HUES64 (cell line): Measurements from ENCODE around the gene RYR3.
A peak's percentile ranks its signal among the peaks of the same experiment; 100 is the strongest.

Experiments used
- H3K27ac ChIP-seq: 2 replicates; pipeline ENCODE4 v1.7.0; 2013; ENCODE audit warnings: low read depth, low read length, inconsistent platforms
- H3K27me3 ChIP-seq: 2 replicates; pipeline ENCODE4 v1.6.1; 2013; ENCODE audit warnings: mild to moderate bottlenecking, low read length; ENCODE audit not compliant: insufficient read depth
- H3K36me3 ChIP-seq: 2 replicates; pipeline ENCODE4 v1.6.1; 2013; ENCODE audit warnings: mild to moderate bottlenecking, low read length; ENCODE audit not compliant: insufficient read depth
- H3K4me1 ChIP-seq: 2 replicates; pipeline ENCODE4 v1.6.1; 2013; ENCODE audit warnings: mild to moderate bottlenecking, low read length, moderate library complexity; ENCODE audit not compliant: insufficient read depth
- H3K4me3 ChIP-seq: 2 replicates; pipeline ENCODE4 v1.5.1; 2013; ENCODE audit warnings: mild to moderate bottlenecking, low read length, moderate library complexity
- H3K9ac ChIP-seq: 2 replicates; pipeline ENCODE4 v1.6.1; 2013; ENCODE audit warnings: mild to moderate bottlenecking, low read depth, low read length
- H3K9me3 ChIP-seq: 2 replicates; pipeline ENCODE4 v1.6.1; 2013; ENCODE audit warnings: low read depth, low read length; ENCODE audit not compliant: insufficient read depth
- WGBS: fragments of 150-250, 120-280 bp; methylation state at CpG from one replicate; pipeline ENCODE4 v1.1.7; 2013; ENCODE audit warnings: missing lambda C conversion rate; 5-methylcytosine and 5-hydroxymethylcytosine counted together

RYR3 gene

DNA sequence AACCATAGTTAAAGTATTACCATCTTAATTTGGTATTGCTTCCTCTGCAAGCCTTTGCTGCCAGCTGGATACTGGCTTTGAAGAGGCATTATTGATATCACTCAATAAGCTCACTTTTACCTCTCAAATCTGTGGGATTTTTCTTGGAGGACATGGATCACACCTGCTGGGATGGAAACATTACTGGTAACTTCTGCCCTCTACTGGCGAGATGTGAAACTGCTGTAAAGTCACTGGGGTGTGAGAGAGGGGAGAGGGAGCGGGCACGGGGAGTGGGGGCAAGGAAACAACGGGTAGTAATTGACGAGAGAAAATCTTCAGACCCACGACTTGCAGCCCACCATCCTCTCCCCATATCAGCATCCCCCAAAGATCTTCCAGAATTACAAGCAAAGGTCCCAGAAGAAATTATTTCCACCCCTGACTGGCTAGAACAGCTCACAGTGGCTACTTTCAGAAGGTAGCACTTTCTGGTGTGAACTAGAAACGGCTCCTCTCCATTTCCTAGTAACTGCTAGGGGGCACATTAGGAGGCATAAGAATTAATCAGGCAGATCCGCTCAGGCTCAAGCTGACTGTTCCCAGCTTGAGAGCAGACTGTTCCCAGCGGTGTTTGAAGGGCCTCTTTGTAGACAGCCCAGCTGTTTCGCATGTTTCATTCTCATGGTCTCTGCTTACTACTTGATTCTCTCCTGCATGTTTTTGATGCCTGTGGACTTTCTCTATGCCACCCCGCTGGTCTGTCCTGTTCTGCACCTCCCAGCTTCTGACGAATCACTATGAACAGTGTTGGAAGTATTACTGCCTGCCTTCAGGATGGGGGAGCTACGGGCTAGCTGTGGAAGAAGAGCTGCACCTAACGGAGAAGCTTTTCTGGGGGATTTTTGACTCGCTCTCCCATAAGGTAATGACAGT, 427.2 kb downstream of the RYR3 start:
- H3K4me1 ChIP-seq, result peaks cover 3% of the 10 kb centered on the region; the same call in 1 of the 2 replicates
- no peak overlapping the region for H3K27ac ChIP-seq
- no peaks in the 10 kb centered on the region for H3K9me3 ChIP-seq
- no peaks in the 10 kb centered on the region for H3K36me3 ChIP-seq
- 26% methylated on average over 15 of the region's 15 CpGs for WGBS
- no peaks in the 10 kb centered on the region for H3K27me3 ChIP-seq
- peak overlapping the region; percentile 48 for H3K4me3 ChIP-seq
- no peak overlapping the region for H3K9ac ChIP-seq

- H3K9ac ChIP-seq, result no peak overlapping the region; the same call in 1 of the 2 replicates
- 93% methylated on average over 6 of the region's 6 CpGs for WGBS
- H3K4me1 ChIP-seq, result peaks cover 3% of the 10 kb centered on the region; the same call in 1 of the 2 replicates
- no peaks in the 10 kb centered on the region for H3K36me3 ChIP-seq
- no peaks in the 10 kb centered on the region for H3K27me3 ChIP-seq
- no peak overlapping the region for H3K4me3 ChIP-seq
- no peaks in the 10 kb centered on the region for H3K9me3 ChIP-seq
- no peak overlapping the region for H3K27ac ChIP-seq
Measured at GRCh38 chr15:33738941-33739664, 428.3 kb downstream of the RYR3 start.

GRCh38 chr15:33742306-33742705, 431.5 kb downstream of the RYR3 start:
- Histone ChIP-seq H3K9me3 (no peaks in the 10 kb centered on the region), H3K4me3 (no peak overlapping the region), H3K27me3 (no peaks in the 10 kb centered on the region), H3K9ac (no peak overlapping the region), H3K4me1 (peaks cover 3% of the 10 kb centered on the region; the same call in 1 of the 2 replicates), H3K36me3 (no peaks in the 10 kb centered on the region), H3K27ac (no peak overlapping the region)
- WGBS, result 96% methylated on average over 3 of the region's 3 CpGs

DNA sequence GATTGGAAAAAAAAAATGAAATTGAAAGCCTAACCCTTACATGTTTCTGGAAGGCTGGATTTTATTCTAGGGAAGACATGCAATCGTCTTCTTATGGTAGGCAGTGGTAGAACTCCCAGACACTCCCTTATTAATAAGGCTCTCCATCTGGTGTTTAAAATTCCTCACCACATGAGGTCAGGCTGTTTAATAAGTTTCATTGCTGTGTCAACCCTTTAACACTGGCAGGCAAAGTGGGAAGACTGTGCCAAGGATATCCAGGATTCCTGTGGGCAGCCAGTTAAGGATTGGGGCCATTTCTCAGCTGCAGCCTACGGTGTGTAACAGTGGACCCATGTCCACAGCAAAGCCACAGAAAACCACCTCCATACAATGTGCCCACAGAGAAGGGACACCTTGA, 432.0 kb downstream of the RYR3 start:
- 79% methylated on average over 1 of the region's 2 CpGs for WGBS
- no peak overlapping the region for H3K9ac ChIP-seq
- H3K9me3 ChIP-seq, result no peaks in the 10 kb centered on the region
- H3K27me3 ChIP-seq, result no peaks in the 10 kb centered on the region
- peaks cover 3% of the 10 kb centered on the region; the same call in 1 of the 2 replicates for H3K4me1 ChIP-seq
- no peak overlapping the region for H3K4me3 ChIP-seq
- no peaks in the 10 kb centered on the region for H3K36me3 ChIP-seq
- no peak overlapping the region for H3K27ac ChIP-seq

DNA sequence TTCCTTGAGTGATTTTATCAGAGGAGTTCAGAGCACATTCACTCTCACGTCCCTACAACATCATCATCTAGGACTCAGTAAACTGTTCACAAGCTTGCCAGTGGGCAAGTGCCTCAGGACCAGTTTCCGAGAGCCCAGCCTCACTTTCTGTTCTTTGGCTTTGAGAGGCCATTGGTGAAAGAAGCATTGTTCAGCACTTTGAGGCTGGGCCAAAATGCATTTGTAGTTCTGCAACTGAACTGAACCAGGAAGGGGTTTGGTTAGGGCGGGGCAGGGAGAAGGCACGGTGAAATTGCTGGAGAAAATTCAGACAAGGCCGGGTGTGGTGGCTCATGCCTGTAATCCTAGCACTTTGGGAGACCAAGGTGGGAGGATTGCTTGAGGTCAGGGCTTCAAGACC, 435.4 kb downstream of the RYR3 start:
- Histone ChIP-seq H3K4me3 (no peak overlapping the region), H3K9me3 (no peaks in the 10 kb centered on the region), H3K4me1 (no peaks in the 10 kb centered on the region), H3K27me3 (no peaks in the 10 kb centered on the region), H3K9ac (no peak overlapping the region), H3K36me3 (no peaks in the 10 kb centered on the region), H3K27ac (no peak overlapping the region)
- WGBS, result 92% methylated on average over 5 of the region's 5 CpGs

GRCh38 chr15:33753012-33753411, 442.2 kb downstream of the RYR3 start:
- no peak overlapping the region for H3K27ac ChIP-seq
- no peaks in the 10 kb centered on the region for H3K36me3 ChIP-seq

GRCh38 chr15:33754242-33754641, 443.5 kb downstream of the RYR3 start:
- Histone ChIP-seq H3K4me3 (no peak overlapping the region), H3K9me3 (no peaks in the 10 kb centered on the region), H3K27me3 (no peaks in the 10 kb centered on the region), H3K4me1 (no peaks in the 10 kb centered on the region), H3K9ac (no peak overlapping the region), H3K36me3 (no peaks in the 10 kb centered on the region), H3K27ac (no peak overlapping the region)
- 91% methylated on average over 3 of the region's 3 CpGs for WGBS

More at GRCh38 chr15:33753012-33753411, 442.2 kb downstream of the RYR3 start:
- Histone ChIP-seq H3K27me3 (no peaks in the 10 kb centered on the region), H3K4me1 (no peaks in the 10 kb centered on the region), H3K9me3 (no peaks in the 10 kb centered on the region), H3K9ac (no peak overlapping the region), H3K4me3 (no peak overlapping the region)
- 100% methylated on average over 1 of the region's 1 CpG for WGBS

DNA sequence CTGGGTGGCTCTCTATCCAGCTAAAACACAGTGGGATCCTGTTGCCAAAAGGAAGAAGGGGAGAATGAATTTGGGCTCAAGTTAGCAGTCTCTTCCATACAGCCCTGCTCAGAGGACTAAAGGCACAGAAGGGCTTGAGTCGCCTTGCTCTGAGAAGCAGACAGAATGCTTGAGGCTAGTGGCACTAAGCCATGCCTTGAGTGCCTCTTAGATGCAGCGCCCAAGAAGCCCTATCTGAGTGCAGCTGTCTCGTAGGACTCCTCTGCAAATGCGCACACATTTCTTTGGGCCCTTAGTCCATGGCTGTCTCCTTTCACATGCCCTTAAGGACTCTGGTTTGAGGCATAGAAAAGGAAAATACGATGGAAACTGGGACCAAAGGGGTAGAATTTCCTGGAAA, 446.2 kb downstream of the RYR3 start:
- Histone ChIP-seq H3K9ac (no peak overlapping the region), H3K36me3 (no peaks in the 10 kb centered on the region), H3K4me3 (no peak overlapping the region), H3K9me3 (no peaks in the 10 kb centered on the region), H3K27ac (no peak overlapping the region), H3K4me1 (no peaks in the 10 kb centered on the region), H3K27me3 (no peaks in the 10 kb centered on the region)
- 94% methylated on average over 5 of the region's 5 CpGs for WGBS

DNA sequence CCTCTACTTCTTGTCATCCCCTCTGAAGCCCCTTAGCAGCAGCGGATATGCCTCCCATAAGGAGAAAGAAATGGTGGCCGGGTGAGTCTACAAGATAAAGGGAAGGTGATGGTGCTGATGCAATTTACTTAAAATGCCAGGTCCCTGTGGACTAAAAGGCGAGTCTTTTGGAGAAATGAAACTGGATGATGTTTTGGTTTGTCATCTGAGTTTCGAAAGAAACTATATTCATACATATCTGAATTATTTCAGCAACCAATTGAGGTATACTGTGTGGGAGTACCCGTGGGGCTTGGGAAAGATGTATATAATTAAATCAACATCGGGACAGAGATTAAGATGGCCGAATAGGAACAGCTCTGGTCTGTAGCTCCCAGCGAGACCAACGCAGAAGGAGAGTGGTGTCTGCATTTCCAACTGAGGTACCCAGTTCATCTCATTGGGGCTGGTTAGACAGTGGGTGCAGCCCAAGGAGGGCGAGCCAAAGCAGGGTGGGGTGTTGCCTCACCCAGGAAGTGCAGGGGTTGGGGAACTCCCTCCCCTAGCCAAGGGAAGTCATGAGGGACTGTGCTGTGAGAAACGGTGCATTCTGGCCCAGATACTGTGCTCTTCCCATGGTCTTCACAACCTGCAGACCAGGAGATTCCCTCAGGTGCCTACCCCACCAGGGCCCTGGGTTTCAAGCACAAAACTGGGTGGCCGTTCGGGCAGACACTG, 446.9 kb downstream of the RYR3 start:
- H3K36me3 ChIP-seq, result no peaks in the 10 kb centered on the region
- no peak overlapping the region for H3K9ac ChIP-seq
- no peaks in the 10 kb centered on the region for H3K4me1 ChIP-seq
- 95% methylated on average over 12 of the region's 13 CpGs for WGBS
- no peaks in the 10 kb centered on the region for H3K9me3 ChIP-seq
- no peak overlapping the region for H3K4me3 ChIP-seq
- H3K27ac ChIP-seq, result no peak overlapping the region
- H3K27me3 ChIP-seq, result no peaks in the 10 kb centered on the region

GRCh38 chr15:33766389-33766788, 455.6 kb downstream of the RYR3 start:
- Histone ChIP-seq H3K4me1 (no peaks in the 10 kb centered on the region), H3K9ac (no peak overlapping the region), H3K27ac (no peak overlapping the region), H3K4me3 (no peak overlapping the region), H3K9me3 (no peaks in the 10 kb centered on the region), H3K27me3 (no peaks in the 10 kb centered on the region), H3K36me3 (no peaks in the 10 kb centered on the region)
- WGBS, result 76% methylated on average over 7 of the region's 7 CpGs
